T-cell (primary cell): ENCODE results near the gene DOCK8. TPM values are rescaled to one million over a fixed set of nuclear protein-coding genes. Genes with fewer than 3 reads are reported as not detected.

Experiments used
- ATAC-seq, 4 experiments: fragments of 200-7000 bp in 3 of 4; fragments of 150-1000 bp in 1 of 4; cut with Tn5 transposase; replicated peaks in 1 of 4; 1 replicate in 3 of 4; 2 replicates in 1 of 4; pipeline ENCODE4 v1.10.0; 2021; ENCODE audit warnings: moderate library complexity in 3 of 4, mild to moderate bottlenecking in 2 of 4, moderate number of reproducible peaks in 1 of 4
- CTCF ChIA-PET, 2 donors: fragments of 300-600 bp; sonication (Branson Sonifier 250); formaldehyde crosslinking; loops; one replicate each; lab custom pipeline; 2022; ENCODE audit warnings: antibody characterized with exemption in 2 of 2; lab: Charles Lee
- POLR2A ChIA-PET, 2 donors: fragments of 300-600 bp; sonication (Branson Sonifier 250); formaldehyde crosslinking; loops; one replicate each; lab custom pipeline; 2022; ENCODE audit warnings: antibody characterized with exemption in 2 of 2; lab: Charles Lee
- DNase-seq, 35 experiments: peaks; one replicate each; pipeline versions ENCODE4 v3.0.0 to v3.0.0-alpha.2; 2013 to 2023
- H3K27ac ChIP-seq: one replicate; pipeline ENCODE4 v1.5.1; 2013; ENCODE audit warnings: low read length
- H3K27me3 ChIP-seq, 2 experiments: replicated peaks in 1 of 2; 1 replicate in 1 of 2; 2 replicates in 1 of 2; pipeline versions ENCODE4 v1.6.1 to v1.7.0; 2013; ENCODE audit warnings: low read length in 1 of 2, mixed read lengths in 1 of 2; ENCODE audit not compliant: control insufficient read depth in 2 of 2, insufficient read depth in 2 of 2; ENCODE audit errors: extremely low read depth in 1 of 2
- H3K36me3 ChIP-seq, 2 donors: 1 replicate in 1 of 2; 2 replicates in 1 of 2; pipeline versions ENCODE4 v1.6.1 to v1.7.0; 2013; ENCODE audit warnings: low read length in 1 of 2; ENCODE audit not compliant: control insufficient read depth in 2 of 2, insufficient read depth in 1 of 2; ENCODE audit errors: extremely low read depth in 1 of 2
- H3K4me1 ChIP-seq, 2 experiments: 1 replicate in 1 of 2; 2 replicates in 1 of 2; pipeline versions ENCODE4 v1.6.1 to v1.7.0; 2013; ENCODE audit warnings: low read length in 2 of 2, mixed read lengths in 1 of 2; ENCODE audit not compliant: insufficient read depth in 2 of 2, control insufficient read depth in 1 of 2; ENCODE audit errors: extremely low read depth in 1 of 2
- H3K4me3 ChIP-seq, 2 donors: 1 replicate in 1 of 2; 2 replicates in 1 of 2; pipeline versions ENCODE4 v1.5.1 to v1.7.0; 2013; ENCODE audit warnings: mild to moderate bottlenecking in 2 of 2, low read length in 1 of 2, moderate library complexity in 1 of 2; ENCODE audit not compliant: control insufficient read depth in 1 of 2; ENCODE audit errors: extremely low read depth in 1 of 2
- H3K9me3 ChIP-seq: 2 replicates; pipeline ENCODE4 v1.7.0; 2013
- H3K27ac Mint-ChIP-seq, 2 donors: one replicate each; pipeline ENCODE4 v1.8.0; 2020 to 2021; ENCODE audit warnings: mild to moderate bottlenecking in 2 of 2, mixed read lengths in 2 of 2
- H3K27me3 Mint-ChIP-seq, 2 donors: one replicate each; pipeline ENCODE4 v1.8.0; 2021 to 2022; ENCODE audit warnings: mixed read lengths in 2 of 2
- H3K36me3 Mint-ChIP-seq: one replicate; pipeline ENCODE4 v1.8.0; 2021; ENCODE audit warnings: mixed read lengths
- H3K4me1 Mint-ChIP-seq, 3 donors: one replicate each; pipeline ENCODE4 v1.8.0; 2020 to 2022; ENCODE audit warnings: mixed read lengths in 3 of 3, mild to moderate bottlenecking in 1 of 3
- H3K4me3 Mint-ChIP-seq, 3 donors: one replicate each; pipeline ENCODE4 v1.8.0; 2020 to 2022; ENCODE audit warnings: mild to moderate bottlenecking in 3 of 3, mixed read lengths in 3 of 3, moderate library complexity in 3 of 3
- H3K9me3 Mint-ChIP-seq, 3 donors: one replicate each; pipeline ENCODE4 v1.8.0; 2020 to 2022; ENCODE audit warnings: mixed read lengths in 3 of 3
- WGBS: methylation state at CpG from one replicate; pipeline ENCODE4 v1.1.5; 2013; ENCODE audit warnings: missing lambda C conversion rate; ENCODE audit not compliant: insufficient coverage; 5-methylcytosine and 5-hydroxymethylcytosine counted together
- total RNA-seq, 35 experiments: library from RNA in 6 of 35; stranded (reverse) in 6 of 35; fragments of 120-200 nt in 1 of 35; gene quantifications; one replicate each; pipeline versions ENCODE4 v1.2.1 to v1.2.4 and lab custom pipeline; 2013 to 2026

The DOCK8 gene
- total RNA-seq, 5 donors from 2014 or later (not counting 1 experiment from before 2014, with no cell fraction given), result 173 to 231 (median 208) TPM

DNA sequence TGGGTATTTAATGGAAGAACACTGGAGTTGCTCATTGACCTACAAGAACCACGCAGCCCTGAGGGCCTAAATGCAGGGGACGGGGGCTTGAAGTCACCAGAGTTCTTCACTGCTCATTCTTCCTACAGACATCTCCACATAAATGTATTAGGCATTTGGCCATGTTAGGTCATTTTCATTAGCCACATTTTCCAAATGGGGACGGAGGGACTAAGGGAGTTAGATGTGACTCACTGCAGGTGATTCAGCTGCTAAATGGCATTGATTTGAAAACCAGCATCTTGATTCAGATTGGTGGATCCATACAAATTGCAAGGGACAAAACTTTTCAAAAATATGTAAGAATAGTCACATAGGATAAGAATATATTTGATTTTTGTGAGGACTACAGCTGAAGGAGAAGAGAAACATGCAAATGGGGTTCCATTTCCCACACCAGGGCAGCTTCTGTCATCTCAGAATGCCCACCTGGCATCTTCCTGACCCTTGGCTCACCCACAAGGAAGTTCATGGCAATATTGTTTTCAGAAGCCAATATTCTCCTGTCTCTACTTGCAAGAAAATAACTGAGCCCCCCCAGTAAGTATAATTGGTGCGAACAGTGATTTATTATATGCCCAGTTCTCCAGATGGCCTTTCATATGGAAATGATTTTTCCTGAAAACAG, 264.8 kb downstream of the DOCK8 start:
- H3K36me3 ChIP-seq, result no peaks in the 10 kb centered on the region
- Mint-ChIP-seq H3K4me1 (no peaks in the 10 kb centered on the region), H3K27ac (no peak overlapping the region), H3K36me3 (peaks cover 27% of the 10 kb centered on the region), H3K9me3 (peaks cover 0 to 5% (median 0%) of the 10 kb centered on the region in 3 donors), H3K4me3 (no peak overlapping the region), H3K27me3 (no peaks in the 10 kb centered on the region)
- no peak overlapping the region for H3K4me3 ChIP-seq
- H3K4me1 ChIP-seq, result no peaks in the 10 kb centered on the region
- no peaks in the 10 kb centered on the region for H3K9me3 ChIP-seq
- no peaks in the 10 kb centered on the region for H3K27me3 ChIP-seq
- ChIA-PET CTCF (no interaction called here), POLR2A (no interaction called here)
- H3K27ac ChIP-seq, result no peak overlapping the region
- 75% methylated on average over 1 of the region's 4 CpGs for WGBS
- DNase-seq, result no peak
- ATAC-seq, result no peak

- WGBS, result 80% methylated on average over 1 of the region's 3 CpGs
- ATAC-seq (no peak), DNase-seq (no peak)
- H3K4me1 Mint-ChIP-seq, result no peaks in the 10 kb centered on the region
- no peak overlapping the region for H3K4me3 ChIP-seq
- H3K36me3 ChIP-seq, result no peaks in the 10 kb centered on the region
- no peaks in the 10 kb centered on the region for H3K27me3 Mint-ChIP-seq
- peaks cover 0 to 5% (median 0%) of the 10 kb centered on the region in 3 donors for H3K9me3 Mint-ChIP-seq
- H3K4me3 Mint-ChIP-seq, result no peak overlapping the region
- no peaks in the 10 kb centered on the region for H3K4me1 ChIP-seq
- ChIA-PET POLR2A (no interaction called here), CTCF (no interaction called here)
- no peak overlapping the region for H3K27ac Mint-ChIP-seq
- H3K36me3 Mint-ChIP-seq, result peaks cover 26% of the 10 kb centered on the region
- H3K27me3 ChIP-seq, result no peaks in the 10 kb centered on the region
- H3K9me3 ChIP-seq, result no peaks in the 10 kb centered on the region
- no peak overlapping the region for H3K27ac ChIP-seq
These were observed 265.3 kb downstream of the DOCK8 start for GRCh38 chr9:479971-480350.

- DNase-seq, result no peak
- Mint-ChIP-seq H3K9me3 (peaks cover 0 to 5% (median 0%) of the 10 kb centered on the region in 3 donors), H3K4me1 (no peaks in the 10 kb centered on the region), H3K27me3 (no peaks in the 10 kb centered on the region), H3K36me3 (peaks cover 11% of the 10 kb centered on the region), H3K4me3 (no peak overlapping the region), H3K27ac (no peak overlapping the region)
- 100% methylated on average over 3 of the region's 7 CpGs for WGBS
- Histone ChIP-seq H3K27me3 (no peaks in the 10 kb centered on the region), H3K4me3 (no peak overlapping the region), H3K27ac (no peak overlapping the region), H3K36me3 (no peaks in the 10 kb centered on the region), H3K9me3 (no peaks in the 10 kb centered on the region), H3K4me1 (no peaks in the 10 kb centered on the region)
- CTCF ChIA-PET, result no interaction called here
- POLR2A ChIA-PET, result no interaction called here
- no peak for ATAC-seq
These were observed 268.1 kb downstream of the DOCK8 start for GRCh38 chr9:482739-483138.

DNA sequence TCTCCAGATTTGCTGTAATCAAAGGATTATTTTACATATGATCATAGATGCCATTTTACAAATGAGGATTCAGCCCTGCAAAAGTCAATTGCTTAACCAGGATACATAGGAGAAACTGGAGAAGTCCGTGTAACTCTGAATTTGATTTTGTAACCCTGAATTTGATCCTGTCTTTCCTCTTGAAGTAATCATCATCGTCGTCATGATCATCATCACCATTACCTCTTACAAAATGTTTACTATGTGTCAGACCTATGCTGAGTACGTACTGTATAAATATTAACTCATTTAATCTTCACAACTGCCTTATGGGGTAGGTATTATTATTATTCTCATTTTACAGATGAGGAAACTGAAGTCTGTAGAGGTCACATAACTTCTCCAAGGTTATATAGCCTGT, 271.5 kb downstream of the DOCK8 start:
- Mint-ChIP-seq H3K9me3 (peaks cover 0 to 5% (median 0%) of the 10 kb centered on the region in 3 donors), H3K36me3 (peaks cover 6% of the 10 kb centered on the region), H3K27ac (no peak overlapping the region), H3K4me1 (no peaks in the 10 kb centered on the region), H3K27me3 (no peaks in the 10 kb centered on the region), H3K4me3 (no peak overlapping the region)
- Histone ChIP-seq H3K9me3 (no peaks in the 10 kb centered on the region), H3K36me3 (no peaks in the 10 kb centered on the region), H3K4me3 (no peak overlapping the region), H3K4me1 (no peaks in the 10 kb centered on the region), H3K27ac (no peak overlapping the region), H3K27me3 (no peaks in the 10 kb centered on the region)
- no peak for ATAC-seq
- WGBS, result no CpG with 5 or more reads among the region's 4 CpGs
- DNase-seq, result no peak
- POLR2A ChIA-PET, result interaction anchor here in 1 of 2 donors (0.6 kb wide), 1 partner anchor 13 kb away, joined by 4 read pairs; no protein-coding TSS in a partner anchor
- CTCF ChIA-PET, result no interaction called here

- no CpG with 5 or more reads among the region's 2 CpGs for WGBS
- no peaks in the 10 kb centered on the region for H3K4me1 Mint-ChIP-seq
- no peak overlapping the region for H3K4me3 Mint-ChIP-seq
- POLR2A ChIA-PET, result no interaction called here
- Histone ChIP-seq H3K27ac (no peak overlapping the region), H3K9me3 (no peaks in the 10 kb centered on the region), H3K27me3 (no peaks in the 10 kb centered on the region), H3K36me3 (no peaks in the 10 kb centered on the region), H3K4me3 (no peak overlapping the region), H3K4me1 (no peaks in the 10 kb centered on the region)
- H3K9me3 Mint-ChIP-seq, result peaks cover 0 to 5% (median 0%) of the 10 kb centered on the region in 3 donors
- H3K27ac Mint-ChIP-seq, result no peak overlapping the region
- ATAC-seq, result no peak
- H3K27me3 Mint-ChIP-seq, result no peaks in the 10 kb centered on the region
- no peak for DNase-seq
- CTCF ChIA-PET, result no interaction called here
- peaks cover 6% of the 10 kb centered on the region for H3K36me3 Mint-ChIP-seq
These were observed 272.8 kb downstream of the DOCK8 start for GRCh38 chr9:487429-487828.

GRCh38 chr9:488448-488847, 273.8 kb downstream of the DOCK8 start:
- peaks cover 0 to 5% (median 0%) of the 10 kb centered on the region in 3 donors for H3K9me3 Mint-ChIP-seq
- no peak overlapping the region for H3K4me3 ChIP-seq
- no peak for DNase-seq
- H3K4me3 Mint-ChIP-seq, result no peak overlapping the region
- no peak overlapping the region for H3K27ac ChIP-seq
- H3K4me1 Mint-ChIP-seq, result no peaks in the 10 kb centered on the region
- no peaks in the 10 kb centered on the region for H3K9me3 ChIP-seq
- 40% methylated on average over 1 of the region's 2 CpGs for WGBS
- CTCF ChIA-PET, result no interaction called here
- POLR2A ChIA-PET, result interaction anchor here in 1 of 2 donors (0.6 kb wide), 1 partner anchor 26 kb away, joined by 5 read pairs; no protein-coding TSS in a partner anchor
- H3K27me3 Mint-ChIP-seq, result no peaks in the 10 kb centered on the region
- no peak overlapping the region for H3K27ac Mint-ChIP-seq
- H3K36me3 Mint-ChIP-seq, result peaks cover 6% of the 10 kb centered on the region
- no peak for ATAC-seq
- H3K27me3 ChIP-seq, result no peaks in the 10 kb centered on the region
- H3K36me3 ChIP-seq, result no peaks in the 10 kb centered on the region
- H3K4me1 ChIP-seq, result no peaks in the 10 kb centered on the region
